GM13977 (cell line): Measurements from ENCODE around the gene SNRPA1.

Experiments used
- DNase-seq: peaks from one replicate; pipeline ENCODE4 v3.0.0; 2012; ENCODE audit warnings: low spot score
- in situ Hi-C: fragments of 300-500 bp; cut with MboI; formaldehyde crosslinking; loops from one replicate; pipeline ENCODE4 v1.12.0; 2022; ENCODE audit warnings: low sequenced_read_pairs, low pct_unique_long_range_greater_than_20kb, mixed read lengths, inconsistent platforms; ENCODE audit not compliant: unreplicated experiment
- TF ChIP-seq, protein P1 (sequence below): IDR thresholded peaks from 2 replicates; pipeline ENCODE4 v1.5.1; 2012; ENCODE audit warnings: mild to moderate bottlenecking, control low read depth; ENCODE audit not compliant: insufficient read depth; ENCODE audit errors: extremely low read depth, missing control alignments

The SNRPA1 gene

GRCh38 chr15:101242160-101242998, 52.7 kb downstream of the SNRPA1 start:
- DNase-seq, result peak; percentile 71
- in situ Hi-C loops, result loop anchor here (10.0 kb wide), 1 partner anchor 48 kb away; no protein-coding TSS in a partner anchor
- TF ChIP-seq, protein P1, sequence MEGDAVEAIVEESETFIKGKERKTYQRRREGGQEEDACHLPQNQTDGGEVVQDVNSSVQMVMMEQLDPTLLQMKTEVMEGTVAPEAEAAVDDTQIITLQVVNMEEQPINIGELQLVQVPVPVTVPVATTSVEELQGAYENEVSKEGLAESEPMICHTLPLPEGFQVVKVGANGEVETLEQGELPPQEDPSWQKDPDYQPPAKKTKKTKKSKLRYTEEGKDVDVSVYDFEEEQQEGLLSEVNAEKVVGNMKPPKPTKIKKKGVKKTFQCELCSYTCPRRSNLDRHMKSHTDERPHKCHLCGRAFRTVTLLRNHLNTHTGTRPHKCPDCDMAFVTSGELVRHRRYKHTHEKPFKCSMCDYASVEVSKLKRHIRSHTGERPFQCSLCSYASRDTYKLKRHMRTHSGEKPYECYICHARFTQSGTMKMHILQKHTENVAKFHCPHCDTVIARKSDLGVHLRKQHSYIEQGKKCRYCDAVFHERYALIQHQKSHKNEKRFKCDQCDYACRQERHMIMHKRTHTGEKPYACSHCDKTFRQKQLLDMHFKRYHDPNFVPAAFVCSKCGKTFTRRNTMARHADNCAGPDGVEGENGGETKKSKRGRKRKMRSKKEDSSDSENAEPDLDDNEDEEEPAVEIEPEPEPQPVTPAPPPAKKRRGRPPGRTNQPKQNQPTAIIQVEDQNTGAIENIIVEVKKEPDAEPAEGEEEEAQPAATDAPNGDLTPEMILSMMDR, result no peak

DNA sequence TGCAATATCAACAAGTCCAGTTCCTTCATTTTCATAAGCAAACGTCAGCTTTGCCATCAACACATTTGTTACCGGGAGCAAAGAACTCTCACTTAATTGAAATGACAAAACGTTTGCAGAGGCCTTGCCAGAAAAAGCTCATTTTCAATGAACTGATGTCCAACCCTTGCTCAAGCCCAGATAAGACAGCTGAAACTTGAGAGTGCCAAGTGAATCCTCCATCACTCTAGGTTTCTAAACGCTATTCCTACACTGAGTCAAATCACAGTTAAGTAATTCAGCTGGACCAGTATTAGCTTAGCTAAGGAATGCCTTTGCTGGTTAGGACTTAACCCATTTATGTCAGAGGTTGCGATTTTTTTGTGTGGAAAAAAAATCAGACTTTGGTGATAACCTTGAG, 54.7 kb downstream of the SNRPA1 start:
- no peak for DNase-seq
- TF ChIP-seq, protein P1, result no peak
- in situ Hi-C loops, result loop anchor here (10.0 kb wide), 1 partner anchor 46 kb away; no protein-coding TSS in a partner anchor

DNA sequence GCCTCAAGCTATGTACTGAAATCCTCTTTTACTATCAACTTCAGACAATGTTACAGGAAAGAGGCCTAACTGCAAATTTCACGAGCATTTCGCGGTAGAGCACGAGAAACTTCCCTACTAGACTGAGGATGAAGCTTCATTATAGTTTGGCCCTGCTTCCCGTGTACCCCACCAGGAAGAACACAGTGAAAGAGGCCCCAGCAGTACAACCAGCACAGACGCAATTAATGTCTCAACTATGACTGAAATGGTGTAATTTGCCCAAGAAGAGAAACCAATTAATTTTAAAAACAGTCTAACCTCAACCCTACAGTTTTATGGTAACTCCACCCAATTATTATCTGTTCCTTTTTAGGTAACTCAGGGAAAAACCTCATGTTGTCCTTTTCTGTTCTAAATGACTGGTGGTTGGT, 55.3 kb downstream of the SNRPA1 start:
- TF ChIP-seq, protein P1, result no peak
- DNase-seq, result no peak
- in situ Hi-C loops, result loop anchor here (10.0 kb wide), 1 partner anchor 45 kb away; no protein-coding TSS in a partner anchor

DNA sequence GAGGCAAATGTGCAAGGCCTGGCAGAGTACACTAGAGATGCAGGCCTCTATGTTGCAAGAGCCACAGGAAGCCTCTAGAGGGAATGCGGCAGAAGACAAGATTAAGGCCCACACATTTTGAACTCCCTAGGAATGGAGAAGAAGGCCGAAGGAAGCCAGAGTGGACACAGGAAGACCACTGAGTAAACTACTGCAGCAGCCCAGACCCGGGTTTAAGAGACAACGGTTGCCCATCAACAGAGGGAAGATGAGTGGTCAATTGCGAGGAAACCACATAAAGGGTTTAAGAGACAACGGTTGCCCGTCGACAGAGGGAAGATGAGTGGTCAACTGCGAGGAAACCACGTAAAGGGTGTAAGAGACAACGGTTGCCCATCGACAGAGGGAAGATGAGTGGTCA, 57.8 kb downstream of the SNRPA1 start:
- in situ Hi-C loops, result no loop called here
- TF ChIP-seq, protein P1, result no peak
- DNase-seq, result no peak

GRCh38 chr15:101233651-101234280, 61.3 kb downstream of the SNRPA1 start:
- no peak for DNase-seq
- TF ChIP-seq, protein P1, result no peak
- in situ Hi-C loops, result no loop called here

DNA sequence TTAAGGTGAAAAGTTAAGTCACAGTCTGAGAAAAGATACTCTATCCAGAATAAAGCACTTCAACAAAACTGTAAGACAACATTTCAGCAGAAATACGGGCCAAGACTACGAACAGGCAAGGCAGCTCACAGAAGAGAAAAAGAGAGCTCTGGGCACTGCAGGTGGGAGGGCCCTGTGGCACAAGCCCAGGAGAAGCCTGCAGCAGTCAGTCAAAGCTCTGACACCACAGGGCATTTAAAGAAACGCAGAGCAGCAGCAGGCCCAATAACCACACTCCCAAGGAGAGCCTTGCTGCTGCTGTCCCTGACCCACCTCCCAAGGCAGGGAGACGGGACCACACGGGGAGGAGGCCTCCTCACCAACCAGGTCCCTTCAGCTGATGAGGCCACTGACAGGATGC, 62.4 kb downstream of the SNRPA1 start:
- TF ChIP-seq, protein P1, result no peak
- in situ Hi-C loops, result no loop called here
- no peak for DNase-seq
